Neural progenitor cell (in vitro differentiated cells): ENCODE data around the gene KRT5.

Experiments used
- CTCF ChIP-seq: fragments of 200-600 bp; sonication (generic); IDR thresholded peaks from 2 replicates; pipeline ENCODE4 v1.5.1; 2017; ENCODE audit warnings: antibody characterized with exemption, mild to moderate bottlenecking
- EZH2 ChIP-seq: fragments of 200-600 bp; sonication (generic); IDR thresholded peaks from 2 replicates; pipeline ENCODE4 v1.6.1; 2017; ENCODE audit warnings: antibody characterized with exemption, mild to moderate bottlenecking, moderate library complexity

DNA sequence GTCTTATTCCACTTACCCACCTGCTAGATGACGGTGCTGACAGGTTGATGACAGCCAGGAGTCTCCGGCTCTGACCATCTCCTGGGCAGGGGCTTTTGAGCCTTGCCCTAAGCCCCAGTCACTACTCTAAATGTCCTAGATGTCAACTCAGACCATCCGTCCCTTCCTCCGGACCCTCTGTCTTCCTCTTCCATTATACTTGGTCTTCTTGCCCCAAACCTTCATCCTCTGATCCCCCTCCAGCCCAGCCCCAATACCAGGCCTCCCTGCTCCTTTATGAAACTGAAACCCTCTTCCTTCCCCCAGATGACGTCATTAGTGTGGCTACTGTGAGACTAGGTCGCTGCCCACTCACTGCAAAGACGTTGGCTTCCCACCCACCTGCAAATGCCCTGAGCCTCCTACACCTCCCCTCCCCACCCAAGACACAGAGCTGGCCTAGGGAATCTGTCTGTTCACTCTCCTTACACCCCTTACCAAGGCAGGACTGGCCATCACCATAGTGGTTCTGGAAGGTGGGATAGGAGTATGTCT is 22.7 kb upstream of the KRT5 start:
- TF ChIP-seq CTCF = no peak
- no peak for TF ChIP-seq EZH2
